GM21423 (cell line): ENCODE data around the gene BRIP1.
"Not testable (repeated sequence)": the region's sequence is repeated elsewhere in the genome, so short reads cannot be mapped to it uniquely, and the experiment has no call there.

ENCODE experiments used
- ATAC-seq: cut with Tn5 transposase; IDR thresholded peaks from one replicate; pipeline ENCODE4 v1.9.1; 2021; ENCODE audit warnings: mild to moderate bottlenecking, moderate library complexity; ENCODE audit not compliant: unreplicated experiment

The BRIP1 gene

DNA sequence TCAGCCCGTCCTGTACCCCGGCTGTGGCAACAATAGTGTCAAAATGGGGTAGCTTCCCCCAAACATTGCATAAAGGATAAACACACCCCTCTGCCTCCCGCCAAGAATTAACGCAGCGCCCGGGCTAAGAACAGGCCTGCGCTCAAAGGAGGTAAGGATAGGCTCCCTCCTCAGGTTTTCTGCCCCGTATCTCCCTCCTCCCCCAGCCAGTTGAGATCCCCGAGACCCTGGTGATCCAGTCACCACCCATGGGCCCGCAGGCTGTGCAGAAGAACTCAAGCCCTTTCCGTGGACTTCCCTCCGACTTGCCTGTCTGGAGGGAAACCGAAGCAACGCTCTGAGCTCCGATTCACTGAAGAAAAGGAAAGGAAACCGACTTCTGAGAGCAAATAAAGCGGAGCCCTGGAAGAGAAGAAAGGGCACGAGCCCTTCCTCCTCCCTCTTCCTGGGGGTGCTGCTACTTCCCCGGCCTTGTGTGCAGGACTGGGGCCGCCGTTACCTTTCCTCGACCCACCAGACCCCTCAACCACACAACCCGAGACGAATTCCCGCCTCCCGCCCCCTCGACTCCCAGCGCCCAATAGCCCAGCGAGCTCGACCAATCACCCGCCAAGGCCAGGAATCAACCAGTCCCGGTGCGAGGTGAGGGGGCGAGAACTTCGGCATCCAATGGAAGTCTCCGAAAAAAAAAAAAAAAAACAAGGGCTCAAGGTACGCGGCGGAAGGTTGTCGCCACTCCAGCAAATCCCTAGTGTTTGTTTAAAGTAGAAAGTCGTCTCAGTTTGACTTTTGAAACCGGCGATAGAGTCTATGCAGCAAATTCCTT, at the start of gene BRIP1:
TSS of gene BRIP1 (minus strand) at position 554 of the 826 bp plus-strand sequence. CDS start 1,989 bp downstream, outside the sequence.
- peak; percentile 92 for ATAC-seq

DNA sequence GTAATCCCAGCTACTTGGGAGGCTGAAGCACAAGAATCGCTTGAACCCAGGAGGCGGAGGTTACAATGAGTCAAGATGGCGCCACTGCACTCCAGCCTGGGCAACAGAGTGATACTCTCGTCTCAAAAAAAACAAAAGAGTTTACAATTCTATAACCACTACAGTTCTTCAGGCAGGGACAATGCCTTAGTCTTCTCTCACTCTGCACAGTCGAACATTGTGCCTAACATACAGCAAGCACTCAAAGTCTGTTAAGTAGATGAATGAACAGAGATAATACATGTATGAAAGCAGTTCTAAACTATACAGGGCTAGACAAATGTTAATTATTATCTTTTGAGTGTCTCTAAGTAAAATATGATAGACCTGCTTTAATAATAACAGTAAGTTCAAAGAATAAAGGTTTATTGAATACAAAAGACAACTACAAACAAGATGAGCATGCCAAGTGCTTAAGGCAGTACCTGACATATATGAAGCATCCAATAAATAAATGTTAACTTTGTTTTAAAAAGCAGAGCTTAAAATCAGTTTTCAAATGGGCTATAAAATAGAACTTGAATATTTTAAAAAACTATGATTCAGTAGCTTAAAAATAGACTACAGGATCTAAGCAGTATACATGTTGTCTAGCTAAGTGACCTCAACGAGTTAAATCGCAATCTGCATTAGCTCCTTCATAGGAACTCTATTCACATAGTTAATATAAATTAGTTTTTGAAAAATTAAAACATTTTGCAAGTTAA, 45.1 kb upstream of the BRIP1 start:
- ATAC-seq: no peak

DNA sequence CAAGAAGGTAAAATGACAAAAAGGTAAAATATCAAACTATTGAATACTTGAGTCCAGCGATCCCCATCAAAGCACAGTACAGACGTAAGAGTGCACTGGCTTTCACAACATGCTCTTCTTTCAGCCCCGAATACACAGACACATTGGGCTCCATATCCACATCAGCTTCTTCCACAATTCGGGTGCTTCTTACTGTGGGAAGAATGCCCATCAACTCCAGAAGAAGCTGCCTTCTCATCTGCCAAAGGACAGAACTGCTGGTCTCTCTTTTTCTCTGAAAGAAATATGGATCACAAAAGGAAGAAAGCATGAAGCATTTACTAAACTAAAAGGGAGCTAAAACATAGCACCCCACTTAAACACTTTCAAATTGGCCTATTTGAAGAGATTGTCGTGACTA, 44.0 kb upstream of the BRIP1 start:
- ATAC-seq: no peak

DNA sequence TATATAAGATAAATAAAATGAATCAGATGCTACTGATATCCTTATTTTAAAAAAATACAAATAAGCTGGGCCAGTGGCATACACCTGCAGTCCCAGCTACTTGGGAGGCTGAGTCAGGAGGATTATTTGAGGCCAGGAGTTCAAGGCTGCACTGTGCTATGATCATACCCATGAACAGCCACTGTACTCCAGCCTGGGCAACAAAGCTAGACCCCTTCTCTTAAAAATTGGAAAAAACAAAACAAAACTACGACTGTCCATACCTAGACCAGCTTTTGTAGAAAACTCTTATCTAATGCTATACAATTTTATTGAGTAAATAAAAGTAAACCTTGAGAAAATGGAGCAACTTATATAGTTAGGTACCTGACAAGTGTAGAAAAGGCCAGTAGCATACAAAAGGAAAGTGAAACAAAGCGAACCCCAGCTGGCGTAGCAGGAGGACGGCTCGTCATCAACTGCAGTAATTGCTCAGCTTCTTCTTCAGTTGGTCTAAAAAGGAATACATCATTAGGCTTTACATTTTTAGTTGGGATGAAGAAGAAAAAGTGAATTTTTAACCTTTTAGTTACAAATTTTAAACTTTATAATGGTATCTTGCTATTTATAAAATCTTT, 40.9 kb upstream of the BRIP1 start:
- peak; percentile 72 for ATAC-seq

DNA sequence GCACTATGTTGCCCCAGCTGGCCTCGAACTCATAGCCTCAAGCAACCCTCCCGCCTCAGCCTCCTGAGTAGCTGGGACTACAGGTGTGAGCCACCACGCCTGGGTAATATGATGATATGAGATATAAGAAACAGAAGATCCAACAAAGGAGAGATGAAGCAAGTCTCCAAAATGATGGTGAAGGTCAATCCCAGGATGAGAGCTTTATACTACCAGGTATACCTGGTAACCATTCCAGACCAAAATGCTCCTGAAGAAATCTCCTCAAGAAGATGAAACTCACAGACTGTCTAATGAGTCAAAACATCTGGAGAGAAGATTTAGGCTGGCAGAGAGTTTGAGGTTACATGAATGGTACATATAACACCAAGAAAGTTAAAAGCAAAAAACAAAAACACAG, 39.9 kb upstream of the BRIP1 start:
- no peak for ATAC-seq

DNA sequence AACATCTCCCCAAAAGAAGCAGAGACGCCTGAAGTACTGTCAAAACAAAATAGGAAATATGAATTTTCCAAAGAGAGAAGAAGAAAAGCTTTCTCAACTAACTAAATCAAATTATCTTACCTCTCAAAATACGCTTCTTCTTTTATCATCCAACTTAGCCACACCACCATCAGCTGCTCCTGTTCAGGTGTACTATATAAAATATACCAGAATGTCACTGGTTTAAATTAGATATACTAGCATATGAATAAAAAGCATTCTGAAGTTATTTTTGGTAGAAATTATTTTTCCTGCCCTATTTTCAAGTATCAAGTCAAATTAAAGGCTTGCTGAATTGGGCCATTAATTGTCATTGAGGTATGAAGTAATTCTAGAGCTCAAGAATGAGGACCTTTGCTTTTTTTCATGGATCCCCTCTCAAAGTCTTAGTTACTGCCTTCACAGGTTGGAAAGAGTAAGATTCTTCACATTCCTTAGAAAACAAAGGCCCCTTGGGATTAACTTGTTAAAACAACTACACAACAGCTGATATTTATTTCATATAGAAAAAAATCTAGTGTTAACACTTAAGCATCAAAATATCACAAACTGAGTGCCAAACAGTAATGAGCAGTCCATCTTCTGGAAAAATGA, 34.3 kb upstream of the BRIP1 start:
- ATAC-seq: no peak

DNA sequence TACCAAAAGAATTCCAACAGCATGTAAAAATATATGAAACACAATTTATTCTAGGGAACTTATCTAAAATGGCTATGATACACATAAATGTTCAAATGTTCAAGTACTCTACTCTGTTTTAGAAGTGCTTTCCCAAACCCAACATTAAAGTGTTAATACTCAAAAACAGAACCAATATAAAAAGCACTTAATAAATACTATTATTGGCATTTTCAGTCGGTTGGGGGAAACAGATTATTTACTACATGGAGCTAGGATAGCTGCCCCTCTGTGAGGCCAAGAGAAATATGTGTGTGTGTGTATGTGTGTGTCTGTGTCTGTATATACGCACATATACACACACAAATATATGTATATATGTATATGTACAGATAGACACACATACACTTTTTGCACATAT, 32.1 kb upstream of the BRIP1 start:
- no peak for ATAC-seq

DNA sequence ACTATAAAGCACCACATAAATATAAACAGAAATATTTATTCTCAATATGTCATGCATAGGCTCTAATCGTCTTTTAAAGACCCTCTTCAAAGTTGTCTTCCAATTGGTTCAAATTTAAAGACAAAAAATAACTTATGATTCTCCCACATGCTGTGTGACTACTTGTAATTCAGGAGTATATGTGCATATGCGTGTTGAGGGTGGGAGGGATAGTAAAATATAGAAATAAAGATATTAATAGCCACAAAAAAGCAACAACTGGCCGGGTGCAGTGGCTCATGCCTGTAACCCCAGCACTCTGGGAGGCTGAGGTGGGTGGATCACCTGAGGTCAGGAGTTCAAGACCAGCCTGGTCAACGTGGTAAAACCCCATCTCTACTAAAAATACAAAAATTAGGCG, 31.0 kb upstream of the BRIP1 start:
- not testable (repeated sequence) for ATAC-seq

DNA sequence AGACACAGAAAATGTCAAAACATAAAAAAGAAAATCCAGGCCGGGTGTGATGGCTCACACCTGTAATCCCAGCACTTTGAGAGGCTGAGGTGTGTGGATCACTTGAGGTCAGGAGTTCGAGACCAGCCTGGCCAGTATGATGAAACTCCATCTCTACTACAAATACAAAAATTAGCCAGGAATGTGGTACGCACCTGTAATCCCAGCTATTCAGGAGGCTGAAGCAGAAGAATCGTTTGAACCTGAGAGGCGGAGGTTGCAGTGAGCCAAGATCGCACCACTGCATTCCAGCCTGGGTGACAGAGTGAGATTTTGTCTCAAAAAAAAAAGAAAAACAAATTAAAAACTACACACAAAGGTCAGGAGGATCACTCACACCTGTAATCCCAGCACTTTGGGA, 24.4 kb upstream of the BRIP1 start:
- not testable (repeated sequence) for ATAC-seq

DNA sequence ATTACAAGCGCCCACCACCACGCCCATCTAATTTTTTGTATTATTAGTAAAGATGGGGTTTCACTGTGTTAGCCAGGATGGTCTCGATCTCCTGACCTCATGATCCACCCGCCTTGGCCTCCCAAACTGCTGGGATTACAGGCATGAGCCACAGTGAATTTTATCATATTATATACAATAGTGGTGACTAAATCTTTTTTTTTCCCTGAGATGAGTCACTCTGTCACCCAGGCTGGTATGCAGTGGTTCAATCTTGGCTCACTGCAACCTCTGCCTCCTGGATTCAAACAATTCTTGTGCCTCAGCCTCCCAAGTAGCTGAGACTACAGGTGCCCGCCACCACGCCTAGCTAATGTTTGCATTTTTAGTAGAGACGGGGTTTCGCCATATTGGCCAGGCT, 22.5 kb upstream of the BRIP1 start:
- not testable (repeated sequence) for ATAC-seq

DNA sequence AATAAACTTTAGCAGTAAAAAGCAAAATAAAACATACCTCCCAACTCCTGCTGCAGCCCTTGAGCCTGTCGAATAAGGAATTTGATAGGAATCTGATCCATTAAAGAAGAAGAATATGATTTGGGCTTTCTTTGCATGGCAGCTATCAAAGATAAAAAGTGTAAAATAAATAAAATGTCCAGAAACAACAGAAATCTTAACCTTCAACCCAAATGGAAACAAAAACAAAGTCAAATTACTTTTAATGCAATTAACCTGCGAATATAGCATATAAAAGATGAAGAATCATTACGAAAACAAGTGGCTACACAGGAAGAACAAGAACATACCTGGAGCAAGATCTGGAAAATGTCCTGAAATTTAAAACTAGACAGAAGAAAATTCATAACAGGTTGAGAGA, 21.5 kb upstream of the BRIP1 start:
- no peak for ATAC-seq

DNA sequence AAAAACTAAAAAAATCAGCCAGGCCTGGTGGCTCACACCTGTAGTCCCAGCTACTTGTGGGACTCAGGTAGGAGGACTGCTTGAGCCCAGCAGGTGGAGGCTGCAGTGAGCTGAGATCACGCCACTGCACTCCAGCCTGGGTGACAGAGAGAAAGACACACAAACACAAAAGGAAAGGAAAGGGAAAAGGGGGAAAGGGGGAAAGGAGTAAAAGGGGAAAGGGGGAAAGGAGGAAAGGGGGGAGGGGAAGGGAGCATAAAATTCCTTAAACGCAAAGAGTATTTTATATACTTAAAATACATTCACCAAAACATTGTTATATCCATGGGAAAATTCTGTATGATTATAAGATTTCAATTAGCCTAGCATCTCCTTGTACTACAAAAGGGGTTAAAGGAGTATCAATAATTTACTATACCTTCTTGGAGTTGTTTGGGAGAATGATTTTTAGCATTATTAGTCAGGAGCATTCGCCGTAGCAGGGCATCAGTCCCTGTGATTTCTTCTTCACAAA, 17.3 kb upstream of the BRIP1 start:
- no peak for ATAC-seq

DNA sequence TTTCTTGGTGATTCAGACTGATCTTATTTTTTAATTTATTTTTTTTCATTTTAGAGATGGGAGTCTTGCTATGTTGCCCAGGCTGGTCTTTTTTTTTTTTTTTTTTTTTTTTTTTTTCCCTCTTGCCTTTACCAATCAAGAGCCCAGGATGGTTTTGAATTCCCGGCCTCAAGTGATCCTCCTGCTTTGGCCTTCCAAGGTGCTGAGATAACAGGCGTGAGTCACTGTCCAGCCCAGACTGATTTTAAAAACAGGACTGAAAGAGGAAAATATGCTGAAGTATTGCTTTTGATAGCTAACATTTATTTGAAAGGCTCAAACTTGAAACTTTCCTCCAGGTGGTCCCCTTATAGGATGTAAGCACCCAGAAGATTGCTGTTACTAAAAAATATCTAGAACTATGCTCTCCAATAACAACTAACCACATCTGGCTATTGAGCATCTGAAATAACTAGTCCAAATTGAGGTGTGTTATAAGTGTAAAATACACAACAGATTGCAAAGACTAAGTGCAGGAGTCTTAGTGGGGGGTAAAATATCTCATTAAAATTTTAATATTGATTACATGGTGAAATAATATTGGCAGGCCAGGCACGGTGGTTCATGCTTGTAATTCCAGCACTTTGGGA, 15.8 kb upstream of the BRIP1 start:
- no peak for ATAC-seq

DNA sequence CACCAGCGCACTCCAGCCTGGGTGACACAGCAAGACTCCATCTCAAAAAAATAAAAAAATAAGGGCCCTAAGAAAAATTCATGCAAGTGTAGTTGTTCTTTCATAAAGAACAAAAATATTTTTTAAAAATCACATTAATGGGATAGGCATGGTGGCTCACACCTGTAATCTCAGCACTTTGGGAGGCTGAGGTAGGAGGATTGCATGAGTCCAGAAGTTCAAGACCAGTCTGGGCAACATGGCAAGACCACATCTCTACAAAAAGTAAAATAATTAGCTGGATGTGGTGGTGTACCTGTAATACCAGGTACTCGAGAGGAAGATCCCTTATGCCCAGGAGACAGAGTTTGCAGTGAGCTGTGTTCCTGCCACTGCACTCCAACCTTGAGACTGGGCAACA, 15.2 kb upstream of the BRIP1 start:
- no peak for ATAC-seq

DNA sequence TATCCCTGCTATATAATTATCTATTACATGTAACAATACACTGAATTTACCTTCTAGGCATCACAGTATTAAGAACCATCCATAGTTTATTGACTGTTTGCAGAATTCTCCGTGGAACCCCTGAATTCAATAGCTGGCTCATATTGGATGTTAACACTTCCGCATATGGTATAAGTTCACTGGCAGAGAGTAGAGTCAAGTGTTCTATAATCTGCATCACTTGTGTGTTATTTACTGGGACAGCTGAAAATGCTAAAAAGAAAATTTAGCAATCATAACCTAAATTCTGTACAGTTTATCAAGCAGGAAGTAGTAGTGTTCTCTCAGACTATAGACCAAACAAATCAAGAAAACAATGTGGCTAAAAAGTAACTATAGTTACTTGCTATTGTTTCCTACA, 14.5 kb upstream of the BRIP1 start:
- no peak for ATAC-seq

DNA sequence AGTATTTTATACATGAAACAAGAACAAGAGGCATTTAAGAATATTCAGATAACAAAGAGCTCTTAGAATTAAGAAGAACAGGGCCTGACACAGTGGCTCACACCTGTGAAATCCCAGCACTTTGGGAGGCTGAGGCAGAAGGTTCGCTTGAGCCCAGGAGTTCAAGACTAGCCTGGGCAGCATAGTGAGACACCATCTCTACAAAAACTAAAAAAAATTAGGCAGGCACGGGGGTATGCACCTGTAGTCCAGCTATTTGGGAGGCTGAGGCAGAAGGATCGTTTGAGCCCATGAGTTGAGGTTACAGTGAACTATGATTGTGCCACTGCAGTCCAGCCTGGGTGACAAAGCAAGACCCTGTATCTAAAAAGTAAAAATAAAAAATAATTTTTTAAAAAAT, 12.5 kb upstream of the BRIP1 start:
- ATAC-seq: no peak

DNA sequence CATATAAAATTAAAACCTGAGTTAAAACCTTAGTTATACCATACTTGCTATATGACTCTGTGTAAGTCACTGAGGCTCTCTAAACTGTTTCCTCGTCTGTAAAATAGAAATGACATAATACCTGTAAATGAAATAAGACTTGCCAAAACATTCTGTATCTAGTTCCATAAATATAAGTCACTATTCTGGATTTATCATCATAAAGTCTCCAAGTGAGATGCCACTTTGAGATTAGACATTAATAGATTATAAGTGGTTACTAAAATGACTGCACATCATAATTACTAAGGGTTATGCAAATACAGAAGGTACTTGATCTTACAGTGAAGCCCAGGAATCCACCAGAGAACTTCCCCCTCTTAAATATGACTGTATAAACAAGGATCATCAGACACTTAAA, 12.0 kb upstream of the BRIP1 start:
- ATAC-seq: no peak

DNA sequence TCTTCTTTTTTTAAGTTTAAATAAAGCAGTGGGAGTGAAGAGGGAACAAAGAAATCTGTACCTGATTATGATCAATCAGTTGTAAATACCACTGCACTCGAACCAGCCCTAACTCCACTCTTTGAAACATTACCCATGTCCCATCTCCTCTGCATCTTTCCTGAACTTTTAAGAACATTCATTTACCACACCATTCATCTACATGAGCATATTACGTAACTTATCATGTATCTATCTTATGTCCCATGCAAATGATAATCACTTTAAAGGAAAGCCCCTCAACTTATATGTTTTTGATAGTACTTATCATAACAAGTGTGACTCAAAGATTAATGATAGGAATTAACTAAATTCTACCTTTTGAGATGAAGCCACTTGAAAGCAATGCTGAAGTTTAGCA, 10.7 kb upstream of the BRIP1 start:
- no peak for ATAC-seq

DNA sequence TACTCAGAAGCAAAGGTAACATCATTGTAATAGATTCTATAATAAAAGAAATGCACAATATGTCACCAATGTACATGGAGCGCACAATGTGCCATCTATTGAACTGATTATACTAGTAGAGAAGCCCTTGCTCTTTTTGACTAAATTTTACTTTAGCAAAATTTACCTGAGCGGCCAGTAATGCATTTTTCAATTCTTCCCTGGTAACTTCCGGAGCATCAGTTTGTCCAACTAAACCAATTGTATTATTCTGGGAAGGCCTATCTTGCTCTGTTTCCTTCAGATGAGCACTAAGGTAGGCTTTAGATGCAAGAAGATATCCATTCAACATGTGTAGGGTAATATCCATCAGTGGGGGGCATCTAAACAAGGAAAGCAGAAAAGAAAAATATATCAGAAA, 8.8 kb upstream of the BRIP1 start:
- no peak for ATAC-seq

DNA sequence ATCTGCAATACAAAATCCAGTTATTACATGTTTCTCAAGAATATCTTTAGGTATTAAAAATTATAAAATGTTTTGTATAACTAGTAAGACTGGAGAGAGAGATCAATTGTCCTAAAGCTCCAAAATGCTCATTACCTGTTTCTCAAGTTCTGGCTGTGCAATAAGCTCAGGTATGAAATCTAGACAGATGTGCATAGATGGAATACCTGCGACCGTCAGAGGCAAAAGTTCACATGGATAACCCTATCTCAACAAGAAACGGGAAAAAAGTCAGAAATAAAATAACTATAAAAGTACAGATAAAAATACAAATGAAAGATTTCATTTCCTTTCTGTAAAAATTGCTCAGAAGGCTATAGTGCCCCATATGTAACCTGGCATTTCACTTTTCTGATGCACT, 5.8 kb upstream of the BRIP1 start:
- ATAC-seq: no peak

DNA sequence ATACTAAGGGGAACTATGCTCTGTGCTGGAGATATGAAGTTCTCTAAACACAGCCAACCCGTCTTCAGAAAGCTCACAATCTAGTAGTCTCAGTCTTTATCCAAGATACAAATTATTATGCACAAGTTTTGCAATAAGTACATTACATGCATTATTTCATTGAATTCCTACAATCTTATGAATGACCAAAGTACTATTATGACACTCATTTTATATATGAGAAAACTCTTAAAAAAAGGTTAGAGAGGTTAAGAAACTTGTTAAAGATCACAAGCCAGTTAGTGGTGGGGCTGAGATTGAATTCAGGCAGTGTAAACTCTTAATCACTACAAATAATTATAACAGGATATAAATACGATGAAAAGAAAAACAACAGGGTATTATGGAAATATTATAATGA, 4.7 kb upstream of the BRIP1 start:
- ATAC-seq: no peak
